HG03354 (cell line): ENCODE data around the gene SULT4A1.

ENCODE experiments used
- ATAC-seq: cut with Tn5 transposase; IDR thresholded peaks from one replicate; pipeline ENCODE4 v1.9.1; 2021; ENCODE audit warnings: mild to moderate bottlenecking; ENCODE audit not compliant: unreplicated experiment, poor library complexity, severe bottlenecking

SULT4A1 gene

DNA sequence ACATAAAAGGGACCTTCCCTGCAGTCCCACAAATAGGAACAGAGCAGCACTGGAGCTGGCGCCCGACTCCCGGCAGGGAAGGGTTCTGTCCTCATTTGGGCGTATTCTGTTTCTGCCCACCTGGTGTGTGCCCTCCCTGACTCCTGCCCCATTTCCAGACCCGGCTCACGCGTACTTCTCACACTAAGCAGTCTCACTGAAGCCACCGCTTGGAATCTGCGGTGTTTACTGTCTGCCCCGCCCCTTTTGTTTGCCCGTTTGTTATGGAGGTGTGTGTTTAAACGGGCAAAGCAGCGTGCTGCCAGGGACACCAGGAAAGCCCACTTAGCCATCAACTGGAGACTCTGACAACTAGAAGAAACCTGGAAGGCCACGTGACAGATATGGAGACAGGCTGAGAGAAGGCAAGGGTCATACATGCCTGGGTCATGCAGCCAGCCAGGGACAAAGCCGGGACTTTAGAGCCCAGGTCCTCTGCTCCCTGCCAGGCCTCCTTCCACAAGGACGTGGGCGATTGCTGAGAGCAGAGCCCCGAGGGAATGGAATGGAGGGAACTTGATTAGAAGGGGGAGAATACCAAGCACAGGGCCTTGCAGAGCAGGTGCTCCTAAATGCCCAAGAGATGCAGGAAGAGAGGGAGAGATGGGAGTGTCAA is 41.5 kb downstream of the SULT4A1 start:
- ATAC-seq = no peak

DNA sequence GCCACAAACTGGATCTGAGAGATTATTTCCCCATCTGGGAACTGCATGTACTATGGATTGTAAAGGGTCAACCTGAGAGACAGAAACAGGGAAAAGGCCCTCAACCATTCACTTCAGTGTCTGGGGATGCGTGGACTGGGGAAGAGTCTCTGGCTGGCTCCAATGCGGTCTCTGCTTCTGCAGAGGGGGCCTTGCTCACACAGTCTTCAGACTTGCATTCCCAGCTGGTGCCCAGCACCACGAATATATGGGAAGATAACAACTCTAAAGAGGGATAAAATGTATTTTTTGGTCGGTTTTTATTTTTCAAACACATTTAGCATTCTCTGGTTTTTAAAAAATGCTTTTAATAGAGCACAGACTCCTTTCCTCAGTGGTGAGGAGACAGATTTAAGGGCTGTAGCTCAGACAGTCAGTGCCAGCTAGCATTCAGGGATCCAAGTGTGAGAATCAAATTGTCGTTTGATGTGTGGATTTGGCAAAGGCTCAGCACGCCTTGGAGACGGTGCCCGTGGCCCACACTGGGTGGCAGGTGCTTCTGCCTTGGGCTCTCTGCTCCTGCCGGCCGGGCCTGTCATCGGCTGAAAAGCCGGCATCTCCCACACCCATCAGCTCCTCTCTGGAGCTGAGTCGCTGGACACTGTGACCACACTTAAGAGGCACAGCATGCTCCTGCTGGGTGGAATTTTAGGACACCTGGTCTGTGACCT is 42.2 kb downstream of the SULT4A1 start:
- ATAC-seq = no peak

DNA sequence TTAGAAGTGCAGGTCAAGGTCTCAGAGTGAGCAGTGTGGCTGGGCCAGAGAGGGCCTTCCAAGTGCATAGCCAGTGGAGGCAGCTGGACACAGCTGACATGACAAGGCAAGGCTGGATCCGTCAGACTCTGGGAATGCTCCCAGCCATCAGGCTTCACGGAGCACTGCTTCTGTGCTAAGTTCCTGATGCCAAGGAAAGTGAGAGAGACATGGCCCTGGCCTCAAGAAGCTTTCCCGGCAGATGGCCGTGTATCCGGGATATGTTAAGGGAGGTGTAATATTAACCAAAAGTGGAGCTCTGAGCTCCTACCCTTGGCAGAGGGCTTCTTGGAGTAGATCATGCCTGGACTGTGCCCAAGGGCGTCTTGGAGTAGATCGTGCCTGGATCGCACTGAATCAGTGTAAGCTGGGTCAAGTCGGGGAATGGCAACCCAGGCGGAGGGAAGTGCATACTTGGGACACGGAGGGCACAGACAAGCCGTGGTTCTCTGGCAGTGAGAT is 42.8 kb downstream of the SULT4A1 start:
- ATAC-seq = no peak

DNA sequence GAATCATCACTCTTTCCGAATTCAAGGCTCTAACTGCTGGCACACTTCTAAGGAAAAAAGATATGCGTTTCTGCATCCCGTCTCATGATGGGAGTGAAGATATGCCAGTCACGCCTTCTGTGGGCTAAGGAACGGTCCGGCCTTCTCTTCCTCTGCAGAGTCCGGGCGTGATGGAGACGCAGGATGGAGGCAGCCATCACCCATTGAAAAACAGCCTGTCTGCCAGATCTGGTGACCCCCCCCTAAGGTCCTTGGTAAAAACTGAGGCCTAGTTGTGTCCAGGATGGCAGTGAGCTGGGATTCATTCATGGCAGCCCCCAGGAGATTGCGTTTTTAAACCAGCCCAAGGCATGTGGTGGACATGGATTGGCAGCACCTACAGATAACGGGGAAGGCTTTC is 43.3 kb downstream of the SULT4A1 start:
- no peak for ATAC-seq

DNA sequence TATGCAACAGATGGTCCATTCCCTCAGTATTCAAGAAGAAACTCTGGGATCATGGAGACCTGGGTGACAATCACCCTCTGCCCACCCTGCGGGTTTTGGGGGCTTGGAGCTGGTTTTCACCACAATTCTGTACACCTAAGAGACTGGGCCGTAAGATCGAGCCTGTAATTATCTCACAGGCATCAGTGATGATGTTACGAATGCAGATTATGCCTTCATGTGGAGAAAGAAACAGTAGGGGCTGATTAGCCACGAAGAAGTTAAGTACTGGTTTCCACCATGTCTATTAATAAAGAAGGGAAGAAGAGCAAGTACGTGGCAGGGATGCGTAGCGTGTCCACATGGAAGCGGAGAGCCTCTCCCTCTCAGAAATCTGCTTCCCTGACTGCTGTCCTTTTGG is 44.9 kb downstream of the SULT4A1 start:
- no peak for ATAC-seq

DNA sequence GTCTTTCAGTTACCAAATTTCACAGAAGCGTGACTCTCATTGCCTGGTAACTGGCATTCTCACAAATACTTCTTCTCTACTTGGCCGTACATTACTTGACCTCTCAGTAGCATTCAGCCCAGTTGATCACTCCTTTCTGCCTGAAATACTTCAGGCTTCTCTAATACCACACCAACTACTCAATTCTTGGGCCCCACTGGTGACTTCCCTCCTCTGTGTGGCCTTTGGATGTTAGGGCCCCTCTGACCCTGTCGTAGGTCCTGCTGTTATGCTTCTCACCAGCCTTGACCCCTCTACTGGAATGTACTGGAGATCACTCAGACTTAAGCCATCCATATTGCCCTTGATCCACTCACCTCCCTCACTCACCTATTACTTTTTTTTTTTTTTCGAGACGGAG is 48.0 kb downstream of the SULT4A1 start:
- no peak for ATAC-seq

DNA sequence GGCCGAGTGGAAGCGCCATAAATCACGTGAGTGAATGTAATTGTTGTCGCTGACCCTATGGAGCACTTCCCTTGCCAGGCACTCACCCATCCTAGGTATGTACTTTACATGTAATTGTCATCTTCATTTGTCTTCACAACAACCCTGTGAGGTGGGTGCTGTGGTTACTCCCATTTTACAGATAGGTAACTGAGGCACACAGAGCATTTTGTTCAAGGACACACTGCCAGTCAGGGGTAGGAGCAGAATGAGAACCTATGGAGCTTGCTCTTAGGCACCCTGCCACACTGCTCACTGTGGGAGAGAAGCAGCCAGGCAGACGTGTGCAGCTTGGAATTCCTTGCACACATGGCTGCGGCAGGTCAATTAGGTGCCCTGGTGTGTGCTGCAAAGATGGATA is 49.4 kb downstream of the SULT4A1 start:
- ATAC-seq = no peak

DNA sequence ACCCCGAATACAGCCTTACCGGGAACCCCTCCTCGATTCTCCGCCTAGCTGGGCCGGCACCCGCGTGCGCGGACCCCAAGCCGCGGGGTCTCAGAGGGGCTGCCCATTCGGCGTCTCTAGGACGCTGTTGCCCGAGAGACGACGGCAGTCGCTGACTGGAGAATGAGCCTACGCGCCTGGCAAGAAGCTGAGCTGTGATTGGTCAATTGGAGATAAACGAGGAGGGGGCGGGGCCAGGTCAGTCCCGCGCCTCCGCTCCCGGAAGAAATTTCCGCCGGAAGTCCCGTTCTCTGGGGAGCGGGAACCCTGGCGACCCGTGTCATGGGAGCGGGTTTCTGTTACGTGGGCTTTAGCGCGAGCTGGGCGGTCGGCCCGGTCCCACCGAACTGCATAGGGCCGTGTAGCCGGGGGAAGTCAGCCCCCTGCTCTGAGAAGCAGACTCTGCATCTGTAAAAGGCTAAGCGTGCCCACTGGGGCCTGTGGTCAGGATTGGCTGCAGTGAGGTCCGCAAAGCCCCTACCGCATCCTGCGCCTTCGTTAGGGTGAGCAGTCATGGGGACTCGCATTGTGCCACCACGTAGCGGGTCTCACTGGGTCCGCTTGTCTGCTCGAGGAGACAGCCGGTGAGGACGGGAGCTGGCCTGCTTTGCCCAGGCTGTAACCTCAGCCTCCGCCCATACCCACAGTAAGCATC is 50.0 kb downstream of the SULT4A1 start, which contains the start of gene EFCAB6:
TSS of gene EFCAB6 (minus strand) at position 157 of the 694 bp plus-strand sequence. CDS start 29,987 bp downstream, outside the sequence.
- ATAC-seq = peak; percentile 87

DNA sequence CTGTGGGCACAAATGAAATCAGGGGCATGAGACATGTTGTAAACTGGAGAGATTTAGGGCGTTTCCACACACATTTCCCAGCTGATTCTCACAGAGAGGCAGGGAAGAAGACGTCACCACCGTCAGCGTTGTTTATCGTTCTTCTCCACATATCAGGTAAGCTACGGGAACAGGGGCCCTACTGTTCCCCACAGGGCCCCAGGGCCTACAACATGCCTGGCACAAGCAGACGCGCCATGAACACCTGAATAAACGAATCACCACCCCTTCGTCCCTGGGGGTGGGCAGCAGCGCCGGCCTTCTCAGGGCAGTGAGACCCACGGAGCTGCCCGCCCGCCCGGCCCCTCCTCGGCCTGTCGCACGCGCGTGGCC is 50.5 kb downstream of the SULT4A1 start:
- peak; percentile 39 for ATAC-seq

DNA sequence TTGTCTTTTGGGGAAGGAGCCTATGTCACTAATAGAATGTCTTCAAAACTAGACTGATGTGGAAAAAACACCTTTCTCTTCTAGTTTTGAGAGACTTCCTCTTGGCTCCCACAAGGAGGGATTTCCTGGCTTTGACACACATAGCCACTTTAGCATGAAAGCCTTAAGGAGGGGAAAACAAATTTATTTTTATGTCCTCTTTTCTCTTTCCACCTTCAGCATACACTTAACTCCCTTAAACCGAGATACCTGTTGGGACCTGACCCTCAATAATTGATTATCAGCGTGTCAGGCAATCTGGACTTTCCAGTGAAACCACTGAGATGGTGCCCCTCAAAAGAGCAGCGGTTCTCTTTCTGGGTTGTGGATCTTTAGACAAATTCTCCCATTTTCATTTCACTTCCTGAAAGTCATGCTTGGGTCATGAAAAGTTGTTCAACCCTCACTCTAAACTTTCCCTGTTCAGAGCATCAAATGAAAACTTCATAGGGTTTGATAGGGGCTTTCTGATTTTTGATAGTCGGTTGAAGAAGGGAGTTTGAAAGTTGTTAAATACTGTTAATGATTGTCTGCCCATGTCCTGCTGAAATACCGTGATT is 59.3 kb downstream of the SULT4A1 start:
- no peak for ATAC-seq

DNA sequence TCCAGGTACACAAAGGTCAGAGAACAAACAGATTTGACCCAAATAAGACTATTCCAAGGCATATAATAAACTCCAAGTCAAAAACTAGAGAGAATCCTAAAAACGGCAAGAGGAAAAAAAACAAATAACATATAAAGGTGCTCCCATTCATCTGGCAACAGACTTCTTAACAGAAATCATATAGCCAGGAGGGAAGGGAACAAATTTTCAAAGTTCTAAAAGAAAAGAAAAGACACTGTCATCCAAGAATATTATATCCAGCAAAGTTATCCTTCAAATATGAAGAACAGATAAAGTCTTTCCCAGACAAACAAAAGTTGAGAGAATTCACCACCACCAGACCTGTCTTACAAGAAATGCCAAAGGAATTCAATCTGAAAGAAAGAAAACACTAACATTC is 61.3 kb downstream of the SULT4A1 start:
- ATAC-seq = no peak

DNA sequence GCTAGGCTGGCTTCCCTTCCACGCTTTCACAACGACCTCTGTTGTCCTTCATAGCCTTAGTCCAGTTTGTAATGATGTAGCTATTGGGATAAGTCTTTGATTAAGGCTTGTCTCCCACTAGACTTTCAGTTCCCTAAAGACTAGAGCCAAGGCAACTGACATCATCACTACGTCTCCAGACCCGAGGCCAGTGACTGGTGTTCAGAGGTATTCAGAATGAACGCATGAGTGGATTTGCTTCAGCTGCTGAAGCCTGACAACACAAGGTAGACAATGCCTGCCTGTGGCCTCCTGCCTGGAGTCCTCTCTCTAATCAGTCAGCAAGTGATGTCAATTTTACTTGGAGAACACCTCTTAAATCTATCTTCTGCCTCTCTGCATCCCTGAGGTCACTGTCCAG is 63.8 kb downstream of the SULT4A1 start:
- no peak for ATAC-seq

DNA sequence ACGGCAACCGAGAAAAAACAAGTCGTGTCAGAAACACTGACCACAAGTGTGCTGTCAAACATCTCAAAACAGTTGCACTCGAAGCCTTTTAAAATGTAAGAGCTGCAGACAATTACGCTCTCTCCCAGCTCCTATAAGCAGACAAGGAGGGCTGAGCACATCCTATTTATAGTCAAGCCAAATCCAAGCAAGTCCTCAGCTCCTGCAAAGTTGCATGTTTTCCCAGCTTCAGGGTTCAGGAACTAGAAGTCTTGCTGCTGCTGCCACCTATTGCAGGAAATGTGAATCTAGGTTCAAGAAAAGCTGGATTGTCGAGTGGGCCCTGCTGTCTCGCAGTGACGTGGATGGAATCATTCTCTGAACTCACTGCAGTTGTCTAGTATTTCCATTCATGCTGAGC is 65.7 kb downstream of the SULT4A1 start:
- no peak for ATAC-seq

DNA sequence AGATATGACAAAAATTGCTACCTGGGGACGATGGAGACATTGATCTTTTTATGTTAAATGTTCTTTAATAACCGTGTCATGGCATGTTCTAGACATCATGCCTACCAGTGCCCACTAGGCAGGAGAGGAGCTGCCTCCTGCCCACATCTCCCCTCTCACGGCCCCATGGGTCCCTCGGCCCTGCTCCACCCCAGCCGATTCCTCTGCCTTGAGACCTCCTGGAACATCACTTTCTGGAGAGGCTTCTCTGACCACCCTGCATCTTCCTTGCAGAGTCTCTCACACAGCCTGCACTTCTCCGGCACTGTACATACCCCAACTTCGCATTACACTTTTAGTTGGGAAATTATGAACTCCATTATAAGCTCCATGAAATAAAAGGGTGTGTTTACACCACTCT is 67.0 kb downstream of the SULT4A1 start:
- ATAC-seq = no peak

DNA sequence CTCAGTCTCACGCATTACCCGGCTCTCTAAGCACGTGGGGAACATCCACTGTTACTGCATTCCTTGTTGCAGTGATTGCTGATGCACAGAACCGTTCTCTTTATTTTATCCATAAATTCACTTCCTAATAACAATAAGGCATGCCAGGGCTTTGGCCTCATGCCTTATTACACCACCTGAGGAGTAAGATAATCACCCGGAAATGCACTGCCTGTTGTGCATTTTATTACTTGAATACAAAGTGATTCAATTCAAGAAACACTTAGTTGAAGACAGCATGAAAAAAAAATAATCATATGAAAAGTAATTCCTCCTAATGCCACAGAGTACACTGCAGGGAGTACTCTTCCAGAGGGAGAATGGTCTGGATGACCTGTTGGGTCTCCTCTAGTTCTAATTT is 69.4 kb downstream of the SULT4A1 start:
- ATAC-seq = no peak

DNA sequence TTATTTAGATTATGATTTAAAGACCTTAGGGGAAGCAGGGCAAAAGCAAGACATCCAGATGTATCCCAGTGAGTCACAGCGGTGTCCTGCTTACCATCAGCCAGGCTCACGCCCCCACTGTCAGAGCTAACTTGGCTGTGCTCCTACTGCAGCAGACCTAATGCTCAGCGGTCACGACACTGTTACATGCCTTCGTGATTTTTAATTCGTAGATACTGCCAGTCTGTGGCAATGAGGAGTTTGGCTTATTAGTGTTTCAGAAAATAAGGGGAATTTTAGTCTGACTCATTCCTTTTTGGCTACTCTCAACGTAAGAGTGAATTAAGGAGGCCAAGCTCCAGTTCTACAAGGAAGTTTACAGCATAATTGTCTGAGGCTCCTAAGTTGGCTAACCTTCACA is 72.9 kb downstream of the SULT4A1 start:
- ATAC-seq = no peak

DNA sequence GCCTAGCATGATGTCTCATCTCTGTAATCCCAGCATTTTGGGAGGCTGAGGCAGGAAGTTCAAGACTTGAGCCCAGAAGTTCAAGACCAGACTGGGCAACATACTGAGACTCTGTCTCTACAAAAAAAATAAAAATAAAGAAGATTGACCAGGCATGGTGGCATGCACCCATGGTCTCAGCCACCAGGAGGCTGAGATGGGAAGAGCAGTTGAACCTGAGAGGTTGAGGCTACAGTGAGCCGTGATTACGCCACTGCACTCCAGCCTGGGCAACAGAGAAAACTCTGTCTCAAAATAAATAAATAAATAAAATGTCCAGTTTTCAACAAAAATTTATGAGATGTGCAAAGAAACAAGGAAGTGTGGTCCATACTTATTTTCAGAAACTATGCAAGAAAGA is 78.5 kb downstream of the SULT4A1 start:
- no peak for ATAC-seq

DNA sequence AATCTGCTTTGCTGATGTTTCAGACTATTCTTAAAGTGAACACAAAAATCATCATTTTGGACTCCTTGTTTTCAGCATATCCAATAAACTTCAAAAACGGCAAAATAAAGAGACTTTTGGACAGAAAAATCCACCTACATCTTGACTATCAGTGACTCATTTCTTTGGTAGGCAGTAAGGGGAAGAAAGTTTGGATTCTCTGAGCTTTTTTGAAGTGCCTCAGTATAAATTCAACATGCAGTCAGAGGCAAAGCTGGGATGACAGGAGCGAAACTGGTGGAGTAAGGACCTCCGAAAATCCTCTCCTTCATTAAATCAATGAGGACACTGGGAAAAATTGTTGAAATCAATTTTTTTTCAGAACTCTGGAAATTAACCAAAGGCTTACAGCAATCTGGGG is 79.9 kb downstream of the SULT4A1 start:
- ATAC-seq = no peak

DNA sequence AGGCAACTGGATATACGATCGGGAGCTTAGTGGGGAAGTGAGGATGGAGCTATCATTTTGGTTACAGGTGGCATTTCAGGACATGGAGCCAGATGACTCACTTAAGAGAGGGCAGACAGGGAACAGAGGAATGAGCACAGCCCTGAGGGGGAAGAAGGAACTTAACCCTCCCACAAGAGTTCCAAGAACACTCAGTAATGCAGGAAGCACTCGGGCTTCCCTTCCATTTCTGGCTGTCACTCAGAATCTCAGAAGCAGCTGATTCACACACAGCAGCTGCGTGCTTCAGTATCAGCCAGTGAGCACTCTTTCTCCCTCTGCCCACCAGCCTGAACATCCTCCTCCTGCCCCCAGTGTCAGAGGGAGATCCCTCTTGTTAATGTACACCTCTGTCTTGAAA is 85.0 kb downstream of the SULT4A1 start:
- no peak for ATAC-seq

DNA sequence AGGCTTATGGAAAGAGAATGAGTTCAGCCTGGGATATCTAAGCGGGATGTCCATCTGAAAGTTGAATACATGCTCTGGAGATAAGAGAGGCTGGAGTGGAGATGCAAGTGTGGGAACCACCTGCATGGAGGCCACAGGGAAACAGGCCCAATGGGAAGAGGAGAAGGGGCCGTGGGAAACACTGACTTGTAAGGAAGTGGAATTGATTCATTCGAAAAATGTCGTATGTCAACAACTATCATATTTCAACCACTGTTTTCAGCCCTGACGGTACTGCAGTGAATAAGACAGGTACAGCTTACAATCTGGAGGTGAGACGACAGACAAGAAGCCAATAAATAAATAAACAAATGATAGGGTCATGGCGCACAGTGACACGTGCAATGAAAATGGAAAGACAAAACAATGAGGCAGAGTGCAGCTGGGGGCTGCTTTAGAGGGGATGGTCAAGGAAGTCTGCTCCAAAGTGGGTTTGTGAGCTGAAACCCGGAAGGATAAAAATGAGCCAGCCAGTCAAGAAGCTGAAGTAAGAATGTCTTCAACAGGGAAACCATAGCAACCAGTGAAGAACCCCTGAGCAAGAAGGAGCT is 86.1 kb downstream of the SULT4A1 start:
- no peak for ATAC-seq
